ENCODE data around the gene ENTHD1.

GRCh38 chr22:39917197-39917643 lies 23.7 kb upstream of the ENTHD1 start:
- TF ChIP-seq CTCF (IDR thresholded peaks at IDR 0.05) (no peak), POLR2A (IDR thresholded peaks at IDR 0.05) (no peak)
